CMK (cell line): ENCODE measurements around the gene HRH1.

Source experiments
- DNase-seq: peaks from one replicate; pipeline ENCODE4 v3.0.0-alpha.2; 2010; ENCODE audit warnings: low read depth

The HRH1 gene

DNA sequence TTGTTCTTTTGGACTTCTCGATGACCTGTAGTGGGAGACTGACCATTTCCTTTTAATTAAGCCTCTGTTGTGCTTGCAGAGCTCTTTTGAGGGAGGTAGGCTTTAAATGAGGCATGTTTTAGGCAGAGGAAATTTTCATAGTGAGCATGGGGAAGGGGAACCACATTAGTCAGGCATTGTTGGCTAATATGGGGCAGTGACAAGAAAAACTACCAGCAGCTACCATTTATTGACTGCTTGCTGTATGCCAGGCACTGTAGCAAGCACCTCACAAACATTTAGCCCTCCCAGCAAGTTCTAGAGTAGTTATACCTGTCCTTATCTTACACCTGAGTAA, 128.8 kb downstream of the HRH1 start:
- DNase-seq, result no peak

DNA sequence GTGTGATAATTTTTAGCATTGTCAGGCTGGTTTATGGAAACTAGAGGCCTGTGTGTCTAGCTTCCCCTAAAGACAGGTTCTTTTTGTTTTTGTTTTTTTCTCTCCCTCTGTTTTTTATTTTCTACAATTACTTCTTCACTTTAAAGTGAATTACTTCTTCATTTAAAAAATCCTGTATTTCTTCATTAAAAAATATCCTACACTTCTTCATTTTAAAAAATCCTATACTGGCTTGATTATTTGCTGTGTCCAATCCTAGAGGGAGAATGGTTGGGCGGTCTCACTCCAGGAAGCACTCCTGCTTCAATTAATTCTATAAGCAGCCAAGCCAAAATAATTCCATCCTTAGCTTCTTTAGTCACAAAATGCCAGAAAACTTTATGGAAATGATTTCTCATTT, 129.7 kb downstream of the HRH1 start:
- DNase-seq, result no peak

DNA sequence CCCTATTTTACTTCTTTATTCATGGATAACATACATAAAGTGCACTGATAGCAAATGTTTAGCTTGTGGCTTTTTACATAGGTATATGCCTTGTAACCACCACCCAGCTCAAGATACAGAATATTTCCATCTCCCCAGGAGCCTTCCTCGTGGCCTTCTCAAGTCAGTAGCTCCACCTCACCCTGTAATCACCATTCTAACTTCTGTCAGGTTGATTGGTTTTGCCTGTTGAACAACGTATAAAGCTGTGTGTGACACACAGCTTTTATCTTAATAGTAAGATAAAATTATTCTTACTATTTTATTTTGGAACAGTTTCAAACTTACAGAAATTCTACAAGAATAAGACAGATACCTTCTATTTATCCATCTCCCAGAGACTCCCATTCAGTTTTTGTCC, 131.2 kb downstream of the HRH1 start:
- DNase-seq, result no peak

DNA sequence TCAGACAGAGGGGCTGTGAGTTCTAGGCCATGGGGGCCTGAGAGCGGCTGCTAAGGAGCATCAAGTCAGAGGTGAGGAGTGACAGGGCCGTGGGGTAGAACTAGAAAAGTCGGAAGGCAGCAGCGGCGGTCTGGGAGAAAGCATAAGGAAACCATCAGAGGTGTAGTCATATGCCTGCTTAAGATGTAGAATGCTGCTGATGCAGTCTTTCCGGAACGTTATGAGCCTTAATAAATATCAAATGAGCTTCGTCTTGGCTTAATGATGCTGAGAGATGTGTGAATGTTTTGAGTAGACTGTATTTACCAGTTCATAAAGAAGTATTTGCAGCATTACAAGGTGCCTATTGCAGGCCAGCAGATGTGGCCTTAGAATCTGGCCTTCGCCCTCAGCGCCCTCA, 133.1 kb downstream of the HRH1 start:
- DNase-seq, result no peak

DNA sequence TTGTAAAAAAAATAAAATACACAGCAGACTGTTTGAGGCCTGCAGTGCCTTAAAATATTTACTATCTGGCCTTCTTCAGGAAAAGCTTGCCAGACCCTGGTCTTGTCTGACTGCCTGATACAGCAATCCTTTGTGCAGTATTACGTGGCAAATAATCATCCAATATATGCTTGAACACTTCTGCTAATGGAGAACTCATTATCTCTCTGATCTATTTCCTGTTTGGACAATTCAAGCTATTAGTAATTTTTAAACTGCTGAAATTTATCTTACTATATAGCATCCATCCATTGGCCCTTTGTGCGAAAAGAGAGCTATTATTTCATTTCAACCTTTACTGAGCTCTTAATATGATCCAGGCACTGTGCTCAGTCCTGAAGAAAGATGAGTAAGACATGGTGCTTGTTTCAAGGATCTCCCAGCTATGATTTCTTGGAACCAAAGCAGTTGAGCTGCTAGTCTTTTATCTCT, 133.8 kb downstream of the HRH1 start:
- no peak for DNase-seq

DNA sequence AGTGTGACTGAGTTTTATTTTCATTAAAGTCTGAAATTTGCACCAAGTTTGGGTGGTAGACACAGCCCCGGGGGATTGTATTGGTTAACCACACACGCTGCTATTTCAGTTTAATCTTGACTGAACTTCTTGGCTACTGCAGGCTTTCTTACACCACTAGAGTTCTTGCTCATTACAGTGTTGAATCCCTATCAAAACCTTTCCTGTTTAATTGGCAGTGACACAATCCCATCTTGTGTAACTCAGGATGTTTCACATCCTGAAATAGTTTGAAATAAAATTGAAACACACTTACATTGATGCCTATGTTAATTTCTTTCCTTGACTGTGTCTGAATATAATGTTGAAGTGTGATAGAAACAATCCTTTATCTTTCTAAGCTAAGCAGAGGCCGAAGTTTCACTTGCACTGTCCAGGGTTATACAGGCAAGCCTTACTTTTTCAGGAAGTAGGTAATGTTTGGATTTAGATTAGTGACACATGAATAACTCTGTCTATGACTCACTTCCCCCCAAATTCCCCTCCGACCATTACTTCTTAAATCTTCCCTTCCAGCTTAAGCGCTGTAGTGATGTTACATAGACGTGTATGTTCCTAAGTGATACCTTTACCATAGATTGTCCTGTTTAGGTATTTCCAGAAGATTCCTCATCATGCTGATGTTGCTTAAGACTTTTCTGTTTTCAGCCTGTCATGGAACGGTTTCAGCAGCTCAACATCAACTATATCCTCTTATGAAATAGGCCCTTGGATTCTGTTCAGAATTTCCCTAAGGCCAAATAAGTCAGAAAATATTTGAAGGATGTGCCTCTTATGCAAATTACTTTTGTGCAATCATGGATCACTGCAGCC, 134.7 kb downstream of the HRH1 start:
- no peak for DNase-seq

DNA sequence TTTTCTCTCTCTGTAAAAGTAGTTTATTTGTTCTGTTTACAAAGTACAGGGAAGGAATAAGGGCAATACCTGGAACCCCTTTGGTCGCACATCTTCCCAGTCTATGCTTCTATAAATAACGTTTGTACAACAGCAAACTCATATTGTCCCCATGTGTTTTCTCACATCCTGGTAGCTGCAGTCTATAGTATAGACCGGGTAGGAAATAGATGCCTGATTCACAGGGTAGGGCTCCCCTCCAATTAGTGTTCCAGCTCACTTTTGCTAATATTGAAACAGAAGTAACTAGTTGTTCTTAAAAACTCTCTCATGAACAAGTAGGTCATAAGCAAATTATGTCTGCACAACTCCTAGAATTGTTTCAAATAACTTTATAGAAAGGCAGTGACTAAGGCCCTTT, 135.6 kb downstream of the HRH1 start:
- no peak for DNase-seq

DNA sequence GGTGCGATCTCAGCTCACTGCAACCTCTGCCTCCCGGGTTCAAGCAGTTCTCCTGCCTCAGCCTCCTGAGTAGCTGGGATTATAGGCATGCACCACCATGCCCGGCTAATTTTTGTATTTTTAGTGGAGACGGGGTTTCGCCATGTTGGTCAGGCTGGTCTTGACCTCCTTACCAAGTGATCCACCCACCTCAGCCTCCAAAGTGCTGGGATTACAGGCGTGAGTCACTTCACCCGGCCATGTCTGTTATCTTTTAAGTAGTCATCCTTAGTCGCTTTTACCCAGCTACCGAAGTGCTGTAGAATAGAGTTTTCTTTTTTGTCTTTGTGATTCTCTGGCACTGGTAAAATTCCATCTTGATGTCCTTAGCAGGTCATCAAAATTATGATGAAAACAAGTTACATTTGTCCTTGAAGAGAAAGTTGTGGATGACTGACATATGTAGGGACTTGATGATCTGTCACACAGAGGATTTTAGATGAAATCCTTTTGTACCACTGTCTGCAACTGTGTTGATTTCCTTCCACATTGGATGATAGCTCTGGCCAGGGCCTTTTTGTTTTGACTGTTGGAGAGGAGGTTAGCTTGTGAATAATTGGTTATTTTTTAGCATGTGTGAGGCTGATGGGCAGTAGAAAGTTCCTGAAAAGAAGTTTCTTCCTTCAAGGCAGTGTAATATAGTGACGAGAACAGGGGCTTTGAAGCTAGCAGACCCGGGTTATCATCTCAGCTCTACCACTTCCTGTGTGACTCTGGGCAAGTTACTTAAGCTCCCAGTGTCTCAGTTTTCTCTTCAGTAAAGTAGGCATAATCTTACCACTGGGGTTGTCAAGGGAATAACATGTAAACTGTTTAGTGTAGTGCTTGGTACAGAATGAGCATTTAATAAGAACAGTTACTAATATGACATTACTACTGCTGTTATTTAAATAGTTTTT, 136.7 kb downstream of the HRH1 start:
- no peak for DNase-seq

DNA sequence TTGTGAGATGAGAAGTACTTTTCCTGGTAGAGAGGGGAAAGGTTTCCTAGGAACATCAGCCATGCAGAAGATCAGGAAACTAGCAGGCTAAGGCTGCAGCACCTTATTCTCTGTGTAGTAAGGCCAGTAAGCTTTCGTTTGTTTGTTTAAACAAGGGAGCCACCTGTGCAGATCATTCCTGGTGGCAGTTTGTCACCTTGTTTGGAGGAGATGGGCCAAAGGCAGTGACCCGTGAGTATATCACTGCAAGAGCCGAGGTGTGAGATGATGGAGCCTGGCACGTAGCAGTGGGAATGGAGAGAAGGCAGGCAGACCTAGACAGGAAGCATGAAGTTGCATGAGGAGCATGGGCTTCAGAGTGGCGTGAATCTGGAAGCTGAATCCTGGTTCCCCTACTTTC, 137.5 kb downstream of the HRH1 start:
- DNase-seq, result no peak

DNA sequence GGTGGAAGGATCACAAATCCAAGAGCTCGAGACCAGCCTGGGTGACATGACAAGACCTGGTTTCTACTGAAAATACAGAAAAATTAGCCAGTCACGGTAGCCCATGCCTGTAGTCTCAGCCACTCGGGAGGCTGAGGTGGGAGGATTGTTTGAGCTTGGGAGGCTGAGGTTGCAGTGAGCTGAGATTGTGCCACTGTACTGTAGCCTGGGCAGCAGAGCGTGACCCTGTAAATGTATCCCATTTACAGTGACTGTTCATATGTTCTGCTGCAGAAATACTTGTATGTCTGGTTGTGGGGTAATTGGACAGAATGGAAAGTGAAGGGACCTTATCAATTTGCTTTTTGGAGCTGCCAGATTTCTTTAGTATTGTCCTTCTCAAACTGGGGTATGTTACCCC, 142.8 kb downstream of the HRH1 start:
- DNase-seq, result no peak

DNA sequence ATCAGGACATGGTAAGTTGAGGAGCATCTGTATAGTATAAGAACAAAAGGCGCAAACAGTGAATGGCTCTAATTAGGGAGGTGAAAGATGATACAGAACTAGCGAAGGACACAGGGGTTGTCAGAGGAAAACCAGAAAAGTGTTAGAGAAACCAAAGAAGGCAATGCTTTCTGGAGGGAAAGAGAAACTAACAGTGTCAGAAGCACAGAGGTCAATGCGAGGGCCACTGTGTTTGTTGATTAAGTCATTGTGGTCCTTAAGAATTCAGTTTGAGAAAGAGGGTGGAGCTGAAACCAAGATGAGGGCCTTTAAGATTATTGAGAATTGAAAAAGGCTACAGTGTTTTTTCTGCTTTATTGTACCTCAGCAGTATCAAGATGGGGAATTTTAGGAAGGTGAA, 146.7 kb downstream of the HRH1 start:
- DNase-seq, result no peak

DNA sequence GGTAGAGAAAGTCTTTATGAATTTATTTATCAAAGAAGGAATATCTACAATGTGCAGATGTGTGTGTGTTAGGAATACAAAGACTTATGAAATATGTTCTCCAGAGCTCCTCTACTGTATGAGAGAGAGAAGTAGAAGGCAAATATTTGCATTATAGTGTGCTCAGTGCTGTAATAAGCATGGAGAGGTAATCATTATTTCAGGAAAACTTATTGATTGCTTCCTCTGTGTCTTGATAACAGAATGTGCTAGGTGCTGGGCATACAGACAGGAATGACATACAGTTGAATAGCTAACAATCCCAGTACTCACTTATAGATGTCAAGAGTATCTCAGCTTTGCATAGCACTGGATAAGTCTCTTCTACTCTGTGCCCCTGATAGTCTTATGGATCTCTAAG, 148.2 kb downstream of the HRH1 start:
- no peak for DNase-seq

DNA sequence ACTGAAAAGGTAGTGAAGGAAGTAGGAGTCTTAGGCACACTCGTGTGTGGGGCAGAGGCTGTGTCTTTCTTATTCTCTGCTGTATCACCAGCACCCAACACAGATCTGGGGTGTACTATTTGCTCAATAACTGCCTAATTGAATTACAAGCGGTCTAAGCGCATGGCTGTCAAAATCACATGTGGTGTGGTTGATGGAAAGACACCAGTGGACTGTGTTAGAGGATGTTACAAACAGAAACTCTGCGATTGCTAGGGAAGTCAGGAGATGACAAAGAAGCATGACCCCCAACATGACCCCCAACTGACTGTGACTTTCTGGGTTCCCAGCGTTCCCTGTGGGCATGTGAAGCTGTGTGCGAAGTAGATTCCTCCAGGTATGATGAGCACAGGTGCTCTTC, 149.9 kb downstream of the HRH1 start:
- DNase-seq, result no peak

DNA sequence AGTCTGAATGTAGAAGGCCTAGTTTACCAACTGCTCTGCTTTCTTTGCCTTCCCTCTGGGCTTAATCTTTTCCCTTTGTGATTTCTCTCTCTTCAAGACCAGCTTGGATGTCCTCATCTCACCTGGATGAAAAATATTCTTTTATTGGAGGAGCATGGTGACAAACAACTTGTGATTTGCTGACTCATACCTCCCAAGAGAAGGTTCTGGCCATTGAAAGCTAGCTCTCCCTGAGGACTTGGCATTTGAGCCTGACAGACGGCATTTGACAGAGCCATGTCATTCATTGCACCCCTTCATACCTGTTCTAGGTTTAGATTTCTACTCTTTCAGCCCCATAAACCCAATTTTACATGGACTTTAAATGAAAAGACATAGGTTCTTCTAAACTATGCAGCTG, 151.2 kb downstream of the HRH1 start:
- DNase-seq, result no peak

DNA sequence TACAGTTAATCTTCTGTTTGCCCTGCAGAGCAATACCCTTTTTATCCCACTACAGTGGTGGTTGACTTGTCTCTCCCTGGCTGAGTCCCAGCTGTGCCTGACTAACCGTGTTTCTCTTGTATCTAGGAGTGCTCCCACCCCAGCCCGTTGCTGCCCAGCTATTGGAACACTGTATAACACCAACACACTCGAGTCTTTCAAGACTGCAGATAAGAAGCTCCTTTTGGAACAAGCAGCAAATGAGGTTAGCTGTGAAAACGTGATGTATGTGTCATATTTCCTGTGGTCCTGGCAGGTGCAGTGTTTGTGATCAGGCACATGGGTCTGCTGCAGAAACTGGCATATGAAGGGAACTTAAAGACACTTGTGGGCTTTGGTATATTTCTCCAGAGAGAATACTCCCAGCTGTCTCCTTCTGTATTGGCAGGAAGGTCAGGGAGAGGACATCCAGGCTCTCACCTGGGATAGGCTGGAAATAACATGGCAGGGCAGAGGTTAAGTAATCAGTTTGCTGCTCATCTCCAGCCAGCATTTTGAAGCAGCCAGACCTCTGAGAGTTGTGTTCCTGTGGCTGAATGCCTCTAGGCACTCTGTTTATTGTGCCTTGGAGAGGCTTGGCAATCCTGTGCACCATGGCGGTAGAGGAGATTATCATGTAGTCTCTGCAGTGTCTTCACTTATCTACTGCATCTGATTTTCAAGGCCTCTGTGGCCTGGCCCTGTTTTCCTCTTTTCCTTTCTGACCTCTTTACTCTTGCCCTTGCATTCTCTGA, 152.7 kb downstream of the HRH1 start:
- DNase-seq, result no peak

DNA sequence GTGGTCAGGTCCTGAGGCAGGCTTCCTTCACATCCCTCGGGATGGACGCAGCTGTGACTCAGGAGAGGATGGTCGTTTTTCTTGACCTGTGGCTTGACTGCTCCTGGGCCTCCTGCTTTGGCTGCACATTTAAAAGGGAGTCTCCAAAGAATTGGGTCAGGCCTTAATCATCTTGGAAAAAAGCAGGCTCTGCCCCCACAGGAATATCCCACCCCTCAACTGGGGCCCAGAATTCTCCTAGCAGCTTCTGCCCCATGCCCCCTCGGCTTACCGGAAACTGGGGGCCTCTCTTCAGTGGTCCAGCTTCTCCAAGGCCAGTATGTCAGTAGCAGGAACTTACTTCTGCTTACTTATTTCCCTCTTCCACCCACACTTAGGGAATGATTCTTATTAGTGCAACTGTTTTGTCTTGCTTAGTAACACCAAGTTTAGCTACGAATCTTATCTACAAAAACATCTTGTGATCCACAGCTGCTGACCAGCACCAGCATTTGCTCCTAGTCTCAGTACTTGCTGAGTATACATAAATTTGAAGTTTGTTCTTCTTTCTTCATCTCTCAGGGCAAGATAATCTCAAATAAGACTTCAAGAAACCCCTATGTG, 153.6 kb downstream of the HRH1 start:
- DNase-seq, result no peak

DNA sequence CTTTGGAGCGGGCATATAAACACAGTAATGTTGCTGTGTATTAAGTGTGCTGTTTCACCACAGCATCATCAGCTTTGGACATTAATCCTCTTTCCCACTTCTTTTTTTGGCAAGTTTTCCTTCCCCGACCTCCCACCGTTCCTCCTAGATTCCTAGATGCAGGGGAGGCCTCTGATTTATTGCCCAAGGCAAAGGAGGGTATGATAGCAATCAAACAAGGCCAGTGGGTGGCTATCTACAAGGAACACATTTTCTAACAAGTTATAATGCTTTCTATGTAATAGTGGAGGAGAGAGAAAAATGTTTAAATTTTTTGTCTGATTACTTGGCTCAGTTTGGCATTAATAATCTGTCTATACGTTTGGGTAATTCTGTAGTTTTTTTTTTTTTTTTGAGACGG, 156.0 kb downstream of the HRH1 start:
- DNase-seq, result no peak

DNA sequence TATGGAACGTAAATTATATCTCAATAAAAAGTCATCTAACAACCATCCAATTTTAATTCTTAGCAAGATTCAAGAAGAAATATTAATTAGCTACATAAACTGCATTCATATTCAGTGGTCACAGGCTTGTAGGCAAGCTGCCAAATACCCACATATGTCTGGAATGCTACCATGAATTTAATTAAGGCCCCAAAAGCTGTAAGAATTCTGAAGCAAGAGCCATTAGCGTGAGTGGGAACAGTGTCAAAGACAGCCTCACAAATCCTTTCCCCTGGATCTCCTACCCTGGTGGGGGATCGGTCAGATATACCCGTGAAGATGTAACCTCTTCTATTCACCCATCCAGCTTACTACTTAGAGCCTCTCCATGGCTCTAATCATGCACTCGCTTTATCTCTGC, 157.9 kb downstream of the HRH1 start:
- DNase-seq, result no peak
